Activated CD4-positive, CD25-positive, alpha-beta regulatory T cell treated with anti-CD3 and anti-CD28 coated beads, Interleukin-2, amount 50 U/mL, for 16 hours (primary cell): Measurements from ENCODE around the gene CHRFAM7A.
"Not testable (repeated sequence)": the region's sequence is repeated elsewhere in the genome, so short reads cannot be mapped to it uniquely, and the experiment has no call there.

Experiments used
- DNase-seq: peaks from one replicate; pipeline ENCODE4 v3.0.0-alpha.2; 2020; ENCODE audit warnings: low read depth, low spot score

Gene CHRFAM7A

GRCh38 chr15:30321063-30321462 is 72.3 kb downstream of the CHRFAM7A start:
- not testable (repeated sequence) for DNase-seq

- not testable (repeated sequence) for DNase-seq
Measured at GRCh38 chr15:30315704-30316103, 77.6 kb downstream of the CHRFAM7A start.

- DNase-seq: not testable (repeated sequence)
Measured at GRCh38 chr15:30310575-30310974, 82.8 kb downstream of the CHRFAM7A start.
